OCI-LY7 (cell line): ENCODE data around the gene MYLK.

Source experiments
- EZH2phosphoT487 ChIP-seq: fragments of 200-600 bp; sonication (generic); IDR thresholded peaks from 2 replicates; pipeline ENCODE4 v1.6.1; 2018; ENCODE audit warnings: low read depth, borderline replicate concordance, mild to moderate bottlenecking, mixed run types, antibody characterized with exemption, low read length, moderate library complexity, mixed read lengths
- TF ChIP-seq, protein P1 (sequence below): fragments of 200-600 bp; sonication (generic); conservative IDR thresholded peaks from 2 replicates; pipeline ENCODE4 v1.5.1; 2014; ENCODE audit warnings: mild to moderate bottlenecking, antibody characterized with exemption, low read length, moderate library complexity, mixed read lengths

DNA sequence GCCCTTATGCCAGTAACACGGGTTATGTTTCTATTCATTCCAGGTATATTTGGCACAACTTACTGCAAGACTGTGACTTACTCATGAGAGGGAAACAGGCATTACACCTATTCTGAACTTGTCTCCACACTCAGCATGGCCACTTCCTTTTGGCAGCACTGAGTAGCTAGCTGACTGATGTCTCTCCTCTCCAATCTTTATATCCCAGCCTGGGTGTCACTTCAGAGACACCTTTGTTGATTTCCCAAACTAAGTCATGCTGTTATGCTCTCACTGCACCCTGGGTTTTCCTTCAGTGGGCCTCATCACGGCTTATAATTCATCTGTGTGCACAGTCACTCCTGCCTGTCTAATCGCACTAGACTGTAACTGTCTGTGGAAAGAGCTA is 114.8 kb downstream of the MYLK start:
- TF ChIP-seq, protein P1, sequence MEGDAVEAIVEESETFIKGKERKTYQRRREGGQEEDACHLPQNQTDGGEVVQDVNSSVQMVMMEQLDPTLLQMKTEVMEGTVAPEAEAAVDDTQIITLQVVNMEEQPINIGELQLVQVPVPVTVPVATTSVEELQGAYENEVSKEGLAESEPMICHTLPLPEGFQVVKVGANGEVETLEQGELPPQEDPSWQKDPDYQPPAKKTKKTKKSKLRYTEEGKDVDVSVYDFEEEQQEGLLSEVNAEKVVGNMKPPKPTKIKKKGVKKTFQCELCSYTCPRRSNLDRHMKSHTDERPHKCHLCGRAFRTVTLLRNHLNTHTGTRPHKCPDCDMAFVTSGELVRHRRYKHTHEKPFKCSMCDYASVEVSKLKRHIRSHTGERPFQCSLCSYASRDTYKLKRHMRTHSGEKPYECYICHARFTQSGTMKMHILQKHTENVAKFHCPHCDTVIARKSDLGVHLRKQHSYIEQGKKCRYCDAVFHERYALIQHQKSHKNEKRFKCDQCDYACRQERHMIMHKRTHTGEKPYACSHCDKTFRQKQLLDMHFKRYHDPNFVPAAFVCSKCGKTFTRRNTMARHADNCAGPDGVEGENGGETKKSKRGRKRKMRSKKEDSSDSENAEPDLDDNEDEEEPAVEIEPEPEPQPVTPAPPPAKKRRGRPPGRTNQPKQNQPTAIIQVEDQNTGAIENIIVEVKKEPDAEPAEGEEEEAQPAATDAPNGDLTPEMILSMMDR: no peak
- TF ChIP-seq EZH2phosphoT487: no peak
